T-helper 1 cell treated with Interleukin-12 subunit alpha and Interleukin-12 subunit beta and Interleukin-4 antibody, amounts not matched to agents 30 μg/mL and 1 μg/mL, for 36 hours (primary cell): ENCODE measurements around the gene XYLT1.
"Not testable (repeated sequence)": the region's sequence is repeated elsewhere in the genome, so short reads cannot be mapped to it uniquely, and the experiment has no call there.

Experiments
- H3K27ac Mint-ChIP-seq: one replicate; pipeline ENCODE4 v1.8.0; 2021; ENCODE audit warnings: mild to moderate bottlenecking, mixed read lengths
- H3K27me3 Mint-ChIP-seq: one replicate; pipeline ENCODE4 v1.8.0; 2021; ENCODE audit warnings: low read depth, mixed read lengths
- H3K36me3 Mint-ChIP-seq: one replicate; pipeline ENCODE4 v1.8.0; 2021; ENCODE audit warnings: low read depth, mixed read lengths
- H3K4me1 Mint-ChIP-seq: one replicate; pipeline ENCODE4 v1.8.0; 2021; ENCODE audit warnings: low read depth, mixed read lengths
- H3K4me3 Mint-ChIP-seq: one replicate; pipeline ENCODE4 v1.8.0; 2021; ENCODE audit warnings: mild to moderate bottlenecking, moderate library complexity, mixed read lengths
- H3K9me3 Mint-ChIP-seq: one replicate; pipeline ENCODE4 v1.8.0; 2021; ENCODE audit warnings: mixed read lengths

XYLT1 gene

DNA sequence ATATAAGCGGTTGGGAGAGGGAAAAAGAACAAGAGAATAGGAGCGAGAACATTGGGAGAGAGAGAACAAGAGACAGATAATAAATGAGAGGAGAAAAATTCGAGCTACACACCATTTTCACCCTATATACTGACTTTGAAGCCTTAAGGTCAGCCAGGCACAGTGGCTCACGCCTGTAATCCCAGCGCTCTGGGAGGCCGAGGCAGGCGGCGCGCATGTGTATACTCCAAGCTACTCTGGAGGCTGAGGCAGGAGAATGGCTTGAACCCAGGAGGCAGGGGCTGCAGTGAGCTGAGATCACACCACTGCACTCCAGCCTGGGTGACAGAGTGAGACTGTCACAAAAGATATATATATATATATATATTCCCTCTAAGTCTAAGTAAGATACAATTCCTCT is 164.5 kb downstream of the XYLT1 start:
- not testable (repeated sequence) for H3K4me3 Mint-ChIP-seq, H3K9me3 Mint-ChIP-seq, H3K36me3 Mint-ChIP-seq, H3K27me3 Mint-ChIP-seq
- peaks cover 31% of the 10 kb centered on the region for H3K4me1 Mint-ChIP-seq
- peak overlapping the region; percentile 0 for H3K27ac Mint-ChIP-seq

DNA sequence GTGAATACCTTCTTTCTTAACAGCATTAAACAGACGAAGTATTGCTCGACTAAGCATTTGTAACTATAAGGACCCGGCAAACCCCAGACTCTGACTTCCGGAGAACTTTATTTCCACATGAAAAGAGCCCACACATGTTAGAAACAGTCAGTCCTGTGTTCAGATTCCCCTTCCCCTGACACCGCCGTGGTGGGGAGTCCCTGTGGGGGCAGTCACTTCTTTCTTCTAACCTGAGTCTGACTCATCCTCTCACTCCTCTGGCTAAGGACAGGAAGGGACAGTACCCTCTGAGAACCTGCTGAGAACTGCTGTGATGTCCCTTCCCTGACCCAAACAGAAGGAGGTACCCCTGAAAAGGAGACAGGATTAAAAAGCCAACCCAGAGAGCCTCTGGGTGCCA is 165.1 kb downstream of the XYLT1 start:
- no peaks in the 10 kb centered on the region for H3K27me3 Mint-ChIP-seq
- H3K27ac Mint-ChIP-seq: peak overlapping the region; percentile 0
- H3K4me1 Mint-ChIP-seq: peaks cover 31% of the 10 kb centered on the region
- no peaks in the 10 kb centered on the region for H3K9me3 Mint-ChIP-seq
- peaks cover 8% of the 10 kb centered on the region for H3K36me3 Mint-ChIP-seq
- H3K4me3 Mint-ChIP-seq: peak overlapping the region; percentile 11

DNA sequence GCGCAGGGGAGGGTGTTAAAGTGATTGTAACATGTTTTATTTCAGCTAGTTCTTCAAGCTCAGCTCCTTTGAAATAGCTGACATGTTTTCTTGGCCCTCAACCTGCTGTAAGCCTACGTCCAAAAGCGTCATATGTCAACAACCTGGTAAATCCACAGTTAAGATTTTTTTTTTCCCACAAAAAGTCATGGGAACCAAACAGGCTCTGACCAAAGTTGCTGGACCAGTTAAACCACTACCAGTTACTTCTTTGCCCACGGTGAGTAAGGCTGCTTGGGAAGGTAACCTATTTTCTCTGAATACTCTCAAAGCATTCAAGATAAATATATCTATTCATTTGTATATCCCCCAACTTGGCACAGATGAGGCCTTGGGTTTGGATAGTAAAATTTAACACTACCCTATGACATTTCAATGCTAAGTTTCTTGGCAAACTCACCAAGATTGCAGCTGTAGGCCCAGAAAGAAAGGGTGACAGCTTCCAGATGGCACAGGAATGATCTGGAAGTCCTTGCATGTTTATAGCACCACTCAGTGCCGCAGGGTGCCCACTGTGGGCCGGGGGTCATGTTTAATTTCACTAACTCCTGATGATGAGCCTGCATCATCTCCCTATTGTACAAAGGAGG is 166.2 kb downstream of the XYLT1 start:
- Mint-ChIP-seq H3K27ac (no peak overlapping the region), H3K27me3 (no peaks in the 10 kb centered on the region), H3K4me1 (peaks cover 28% of the 10 kb centered on the region)

DNA sequence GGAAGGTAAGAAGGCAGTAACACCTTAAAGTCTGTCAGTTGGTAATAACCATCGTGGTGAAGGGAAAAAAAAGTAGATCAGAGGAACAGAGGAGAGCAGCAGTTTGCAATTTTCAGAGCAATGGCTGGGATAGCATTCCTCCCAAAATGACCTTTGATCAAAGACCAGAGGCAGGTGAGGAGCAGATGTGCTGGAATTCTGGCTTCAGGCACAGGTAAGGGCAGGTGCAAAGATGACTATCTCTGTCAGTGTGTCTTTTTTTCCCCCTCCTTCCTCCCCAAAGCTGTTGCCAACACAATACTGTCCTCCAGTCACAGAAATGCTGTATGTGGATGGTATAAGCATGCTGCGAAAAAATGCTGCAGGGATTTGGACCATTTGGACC is 166.7 kb downstream of the XYLT1 start:
- Mint-ChIP-seq H3K4me1 (peaks cover 28% of the 10 kb centered on the region), H3K9me3 (no peaks in the 10 kb centered on the region), H3K36me3 (peaks cover 3% of the 10 kb centered on the region), H3K27ac (no peak overlapping the region), H3K4me3 (no peak overlapping the region), H3K27me3 (no peaks in the 10 kb centered on the region)

More for the DNA sequence above, 166.2 kb downstream of the XYLT1 start:
- Mint-ChIP-seq H3K36me3 (peaks cover 3% of the 10 kb centered on the region), H3K9me3 (no peaks in the 10 kb centered on the region), H3K4me3 (no peak overlapping the region)

DNA sequence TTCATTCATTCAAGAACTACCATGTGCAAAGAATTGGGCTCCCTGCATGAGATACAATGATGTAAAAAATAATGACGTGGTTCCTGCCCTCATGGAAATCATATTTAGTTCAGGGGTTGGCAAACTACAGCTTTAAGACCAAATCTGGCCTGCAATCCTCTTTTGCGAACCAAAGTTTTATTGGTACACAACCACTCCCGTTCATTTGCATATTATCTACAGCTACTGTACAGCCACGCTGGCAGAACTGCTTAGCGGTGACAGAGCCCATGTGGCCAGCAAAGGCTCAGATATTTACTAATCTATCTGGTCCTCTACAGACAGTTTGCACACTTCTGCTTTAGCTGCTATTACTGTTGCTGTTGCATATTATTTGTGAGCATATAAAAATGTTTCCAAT is 167.7 kb downstream of the XYLT1 start:
- no peaks in the 10 kb centered on the region for H3K27me3 Mint-ChIP-seq
- no peaks in the 10 kb centered on the region for H3K9me3 Mint-ChIP-seq
- no peak overlapping the region for H3K4me3 Mint-ChIP-seq
- peaks cover 3% of the 10 kb centered on the region for H3K36me3 Mint-ChIP-seq
- H3K4me1 Mint-ChIP-seq: peaks cover 28% of the 10 kb centered on the region
- no peak overlapping the region for H3K27ac Mint-ChIP-seq

DNA sequence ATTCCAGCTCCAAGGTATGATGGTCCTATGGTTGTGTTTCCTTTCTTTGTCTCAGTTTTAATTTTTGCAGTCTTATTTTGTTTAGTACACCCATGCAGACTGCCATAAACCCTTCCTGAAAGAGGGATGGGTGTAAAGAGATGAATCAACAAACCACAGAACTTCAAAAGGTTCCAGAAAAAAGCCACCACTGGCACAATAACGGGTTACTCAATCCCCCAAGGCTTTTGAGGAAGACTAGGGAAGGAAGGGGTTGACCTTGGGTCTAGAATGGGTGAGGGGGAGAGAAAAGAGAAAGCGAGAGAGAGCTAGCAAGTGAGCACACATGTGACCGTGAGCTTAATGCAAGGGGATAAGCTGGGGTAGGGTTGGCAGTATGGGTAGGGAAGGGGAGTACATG is 168.1 kb downstream of the XYLT1 start:
- H3K27me3 Mint-ChIP-seq: no peaks in the 10 kb centered on the region
- no peaks in the 10 kb centered on the region for H3K9me3 Mint-ChIP-seq
- H3K4me3 Mint-ChIP-seq: peak overlapping the region; percentile 23
- H3K4me1 Mint-ChIP-seq: peaks cover 28% of the 10 kb centered on the region
- H3K36me3 Mint-ChIP-seq: peaks cover 3% of the 10 kb centered on the region
- peak overlapping the region; percentile 2 for H3K27ac Mint-ChIP-seq

DNA sequence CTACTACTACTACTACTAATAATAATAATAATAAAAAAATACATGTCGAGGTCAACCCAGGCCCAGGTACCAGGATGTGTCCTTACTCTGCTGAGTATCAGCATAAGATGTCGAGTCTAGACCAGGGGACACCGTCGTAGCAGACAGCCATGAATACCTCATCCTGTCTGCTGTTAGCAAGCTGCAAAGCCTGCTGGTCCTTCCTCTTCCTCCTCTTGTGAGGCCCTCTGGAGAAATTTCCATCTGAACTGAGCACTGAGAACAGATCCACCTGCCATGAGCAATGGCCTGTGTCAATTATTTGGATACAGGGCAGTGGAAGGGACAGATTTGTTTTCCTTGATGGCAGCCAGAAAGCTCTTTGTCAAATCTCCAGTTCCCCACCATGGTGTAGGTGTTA is 168.5 kb downstream of the XYLT1 start:
- no peak overlapping the region for H3K4me3 Mint-ChIP-seq
- peak overlapping the region; percentile 2 for H3K27ac Mint-ChIP-seq
- no peaks in the 10 kb centered on the region for H3K9me3 Mint-ChIP-seq
- H3K27me3 Mint-ChIP-seq: no peaks in the 10 kb centered on the region
- peaks cover 3% of the 10 kb centered on the region for H3K36me3 Mint-ChIP-seq
- H3K4me1 Mint-ChIP-seq: peaks cover 28% of the 10 kb centered on the region

DNA sequence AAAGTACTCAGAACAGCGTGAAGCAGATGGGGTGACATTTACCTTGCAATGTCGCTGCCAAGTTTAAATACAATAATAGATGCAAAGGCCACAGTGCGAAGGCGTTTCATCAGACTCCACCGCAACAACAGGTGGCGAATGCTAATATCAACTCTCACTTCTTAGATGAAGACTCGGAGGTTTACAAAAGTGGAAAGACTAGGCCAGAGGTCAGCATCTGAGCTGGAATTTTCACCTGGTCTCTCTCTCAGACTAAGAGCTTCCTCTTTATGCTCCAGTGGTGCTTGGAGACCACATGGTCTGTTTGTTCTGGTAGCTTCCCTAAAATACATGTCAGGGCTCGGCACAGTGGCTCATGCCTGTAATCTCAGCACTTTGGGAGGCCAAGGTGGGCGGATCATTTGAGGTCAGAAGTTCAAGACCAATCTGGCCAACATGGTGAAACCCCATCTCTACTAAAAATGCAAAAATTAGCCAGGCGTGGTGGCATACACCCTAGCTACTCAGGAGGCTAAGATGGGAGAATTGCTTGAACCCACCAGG is 169.1 kb downstream of the XYLT1 start:
- Mint-ChIP-seq H3K27ac (no peak overlapping the region), H3K4me1 (peaks cover 25% of the 10 kb centered on the region), H3K9me3 (no peaks in the 10 kb centered on the region), H3K27me3 (no peaks in the 10 kb centered on the region), H3K36me3 (peaks cover 3% of the 10 kb centered on the region), H3K4me3 (no peak overlapping the region)

DNA sequence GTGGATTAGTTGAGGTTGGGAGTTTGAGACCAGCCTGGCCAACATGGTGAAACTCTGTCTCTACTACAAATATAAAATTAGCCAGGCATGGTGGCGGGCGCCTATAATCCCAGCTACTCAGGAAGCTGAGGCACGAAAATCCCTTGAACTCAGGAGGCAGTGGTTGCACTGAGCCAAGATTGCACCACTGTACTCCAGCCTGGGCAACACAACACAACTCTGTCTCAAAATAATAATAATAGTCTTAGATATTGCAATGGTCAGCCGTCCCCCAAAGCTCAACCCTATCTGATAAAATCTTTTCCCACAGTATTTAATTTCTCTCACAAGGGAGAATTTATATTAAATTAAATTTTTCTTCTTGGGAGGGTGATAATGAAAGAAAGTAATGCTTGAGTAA is 169.6 kb downstream of the XYLT1 start:
- Mint-ChIP-seq H3K4me1 (peaks cover 28% of the 10 kb centered on the region), H3K36me3 (peaks cover 3% of the 10 kb centered on the region), H3K27ac (no peak overlapping the region), H3K27me3 (no peaks in the 10 kb centered on the region), H3K9me3 (no peaks in the 10 kb centered on the region), H3K4me3 (no peak overlapping the region)

DNA sequence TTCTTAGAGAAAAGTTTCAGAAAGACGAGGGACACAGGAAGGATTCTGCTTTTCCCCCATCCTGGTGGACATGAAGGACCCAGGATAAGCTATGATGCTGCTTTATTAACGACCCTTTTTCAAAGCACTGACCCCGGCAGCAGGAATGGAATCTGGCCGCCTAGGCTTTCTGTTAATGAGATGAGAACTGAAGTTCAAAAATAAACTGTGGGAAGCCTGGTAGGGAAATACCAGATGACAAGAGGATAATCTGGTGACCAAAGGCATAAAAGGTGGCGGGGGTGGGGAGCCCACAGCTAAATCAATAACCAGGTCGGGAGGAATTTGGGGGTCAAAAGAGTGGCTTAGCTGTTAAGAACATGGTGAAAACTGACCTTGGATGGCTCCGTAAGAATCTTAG is 171.0 kb downstream of the XYLT1 start:
- peaks cover 21% of the 10 kb centered on the region for H3K4me1 Mint-ChIP-seq
- no peak overlapping the region for H3K4me3 Mint-ChIP-seq
- H3K27ac Mint-ChIP-seq: no peak overlapping the region

DNA sequence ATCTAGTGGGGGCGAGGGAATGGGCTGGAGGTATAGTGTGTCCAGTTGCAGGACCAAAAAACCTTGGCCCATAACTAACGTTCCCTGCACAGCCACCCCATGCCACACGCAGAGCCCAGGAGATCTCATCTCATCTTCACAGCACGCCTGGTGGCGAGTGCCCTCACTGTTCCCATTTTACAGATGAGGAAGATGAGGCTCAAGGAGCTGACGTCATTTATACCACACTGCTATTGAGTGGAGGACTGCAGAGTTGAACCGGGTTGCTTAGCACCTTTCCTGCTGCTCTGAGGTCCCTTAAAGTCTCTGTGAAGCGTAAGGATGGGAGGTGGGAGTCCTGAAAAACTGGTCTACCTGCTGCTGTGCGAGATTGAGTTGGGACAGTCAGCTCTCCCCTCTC is 172.5 kb downstream of the XYLT1 start:
- H3K27me3 Mint-ChIP-seq: no peaks in the 10 kb centered on the region
- no peaks in the 10 kb centered on the region for H3K9me3 Mint-ChIP-seq
- H3K4me1 Mint-ChIP-seq: peaks cover 19% of the 10 kb centered on the region
- peaks cover 6% of the 10 kb centered on the region for H3K36me3 Mint-ChIP-seq
- H3K4me3 Mint-ChIP-seq: no peak overlapping the region
- no peak overlapping the region for H3K27ac Mint-ChIP-seq

More for the DNA sequence above, 171.0 kb downstream of the XYLT1 start:
- Mint-ChIP-seq H3K9me3 (no peaks in the 10 kb centered on the region), H3K27me3 (no peaks in the 10 kb centered on the region), H3K36me3 (peaks cover 6% of the 10 kb centered on the region)

DNA sequence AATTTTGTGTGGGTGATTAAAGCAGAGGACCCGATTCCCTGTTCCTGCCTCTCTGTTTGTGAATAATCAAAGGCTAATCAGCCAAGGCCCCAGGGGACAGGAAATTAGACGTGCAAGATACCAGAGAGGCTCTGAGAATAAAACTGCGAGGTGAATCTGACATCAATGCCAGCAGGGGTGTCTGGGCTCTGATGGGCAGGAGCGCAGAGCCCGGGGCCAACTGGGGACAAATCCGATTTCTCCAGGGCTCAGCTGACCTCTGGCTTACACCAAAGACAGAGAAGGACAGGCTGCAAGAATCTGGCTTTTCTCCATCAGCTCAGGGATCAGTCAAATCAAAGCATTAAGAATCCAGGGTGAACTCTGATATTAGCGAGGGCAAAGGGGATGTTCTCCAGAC is 174.3 kb downstream of the XYLT1 start:
- no peak overlapping the region for H3K27ac Mint-ChIP-seq
- peaks cover 8% of the 10 kb centered on the region for H3K4me1 Mint-ChIP-seq
- peaks cover 6% of the 10 kb centered on the region for H3K36me3 Mint-ChIP-seq
- H3K4me3 Mint-ChIP-seq: no peak overlapping the region
- no peaks in the 10 kb centered on the region for H3K9me3 Mint-ChIP-seq
- no peaks in the 10 kb centered on the region for H3K27me3 Mint-ChIP-seq

DNA sequence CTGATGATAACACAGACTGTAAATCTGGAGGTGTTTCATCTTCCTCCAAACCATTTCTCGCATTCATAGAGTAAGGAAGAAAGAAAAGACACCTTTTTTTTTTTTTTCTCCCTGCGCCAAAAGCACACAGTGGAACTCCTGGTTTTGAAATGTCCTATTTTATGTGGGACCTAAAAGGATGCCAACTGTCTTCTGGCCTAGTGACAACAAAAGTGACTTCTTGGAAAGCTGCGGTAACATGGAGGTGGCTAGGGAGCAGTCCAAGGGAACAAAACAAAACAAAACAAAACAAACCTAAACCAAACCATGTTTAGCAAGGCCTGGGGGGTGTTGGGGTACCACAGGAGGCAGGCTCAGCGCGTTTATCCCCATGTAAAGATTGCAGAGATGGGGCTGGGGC is 174.8 kb downstream of the XYLT1 start:
- Mint-ChIP-seq H3K4me3 (no peak overlapping the region), H3K27me3 (no peaks in the 10 kb centered on the region), H3K27ac (no peak overlapping the region)

DNA sequence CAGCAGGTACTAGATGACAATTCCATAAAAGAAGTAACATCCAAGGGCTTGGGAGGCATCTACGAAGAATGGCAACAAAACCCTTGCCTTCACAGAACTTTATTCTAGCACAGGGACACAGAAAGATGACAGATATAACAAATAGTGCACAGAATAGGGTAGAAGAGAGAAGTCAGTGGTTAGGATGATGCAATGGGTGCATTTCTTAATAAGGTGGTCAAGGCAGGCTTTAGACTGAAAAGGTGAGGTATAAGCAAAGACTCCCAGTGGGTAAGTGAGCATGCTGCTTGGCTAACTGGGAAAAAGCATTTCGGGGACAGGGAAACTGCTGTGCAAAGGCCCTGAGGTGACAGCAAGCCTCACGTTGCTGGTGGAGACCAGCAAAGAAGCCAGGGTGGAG is 175.9 kb downstream of the XYLT1 start:
- Mint-ChIP-seq H3K9me3 (no peaks in the 10 kb centered on the region), H3K4me3 (no peak overlapping the region), H3K4me1 (peaks cover 8% of the 10 kb centered on the region), H3K36me3 (peaks cover 8% of the 10 kb centered on the region), H3K27ac (no peak overlapping the region), H3K27me3 (no peaks in the 10 kb centered on the region)

More for the DNA sequence above, 174.8 kb downstream of the XYLT1 start:
- Mint-ChIP-seq H3K36me3 (peaks cover 8% of the 10 kb centered on the region), H3K4me1 (peaks cover 8% of the 10 kb centered on the region), H3K9me3 (no peaks in the 10 kb centered on the region)

DNA sequence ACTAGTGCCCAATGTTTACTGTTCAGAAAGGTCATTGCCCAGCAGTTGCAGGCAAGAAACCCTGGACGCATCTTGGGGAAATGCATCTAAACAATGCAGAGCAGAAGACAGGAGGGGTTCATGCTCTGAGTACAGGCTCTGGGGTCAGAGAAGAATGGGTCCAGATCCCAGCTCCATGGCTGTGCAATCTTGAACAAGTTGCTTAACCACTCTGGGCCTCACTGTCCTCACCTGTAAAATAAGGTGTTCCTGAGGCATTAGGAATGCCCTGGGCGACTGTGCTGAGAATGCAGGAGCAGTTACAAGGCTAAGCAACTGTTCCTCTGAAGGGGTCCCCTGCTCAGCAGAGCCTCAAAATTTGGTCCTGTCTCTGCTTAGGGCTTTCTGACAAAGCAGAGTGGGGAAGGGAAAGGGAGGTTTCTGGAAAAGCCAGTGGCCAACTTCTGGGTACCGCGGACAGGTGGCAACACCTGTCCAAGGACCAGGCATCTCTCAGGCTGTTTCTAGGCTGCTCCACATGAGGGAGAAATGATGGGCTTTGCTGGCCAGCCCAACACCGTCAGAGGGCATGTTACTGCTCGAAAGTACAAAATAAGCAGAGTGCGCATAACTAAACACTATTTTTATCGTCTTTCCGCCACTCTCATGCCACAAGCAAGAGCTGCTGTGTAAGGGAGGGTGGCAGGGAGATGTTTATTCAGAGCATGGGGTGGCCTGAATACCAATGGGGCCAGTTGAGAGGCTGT is 176.8 kb downstream of the XYLT1 start:
- H3K27ac Mint-ChIP-seq: no peak overlapping the region

More for the DNA sequence above, 176.8 kb downstream of the XYLT1 start:
- Mint-ChIP-seq H3K27me3 (no peaks in the 10 kb centered on the region), H3K9me3 (no peaks in the 10 kb centered on the region), H3K4me1 (peaks cover 12% of the 10 kb centered on the region), H3K36me3 (peaks cover 12% of the 10 kb centered on the region), H3K4me3 (no peak overlapping the region)
